A673 (cell line): Measurements from ENCODE around the gene GRIK2. TPM values are rescaled to one million over a fixed set of nuclear protein-coding genes. Genes with fewer than 3 reads are reported as not detected.

Experiments
- BruUV-seq: library from RNA; stranded (reverse); fragments of 400-500 nt; replicated peaks from 2 replicates; lab custom pipeline; 2021; lab: Mats Ljungman, UMichigan
- CTCF ChIA-PET: fragments of 300-600 bp; sonication (Branson Sonifier 250); formaldehyde crosslinking; loops from one replicate; lab custom pipeline; 2022; ENCODE audit warnings: antibody characterized with exemption; lab: Charles Lee
- POLR2A ChIA-PET: fragments of 300-600 bp; sonication (Branson Sonifier 250); formaldehyde crosslinking; loops from one replicate; lab custom pipeline; 2022; ENCODE audit warnings: antibody characterized with exemption; ENCODE audit not compliant: low non-redundant PET; lab: Charles Lee
- DNase-seq: peaks from one replicate; pipeline ENCODE4 v3.0.0-alpha.2; 2015; ENCODE audit warnings: low spot score
- H3K27ac ChIP-seq: fragments of 200-600 bp; sonication (generic); 2 replicates; pipeline ENCODE4 v1.5.1; 2016; ENCODE audit warnings: mixed run types, low read depth, mild to moderate bottlenecking, mixed read lengths, antibody characterized with exemption, low read length; ENCODE audit not compliant: poor library complexity, severe bottlenecking
- H3K27me3 ChIP-seq: fragments of 200-600 bp; sonication (generic); replicated peaks from 2 replicates; pipeline ENCODE4 v1.6.1; 2017; ENCODE audit warnings: mixed run types, low read depth, mild to moderate bottlenecking, mixed read lengths, antibody characterized with exemption, low read length; ENCODE audit not compliant: insufficient read depth, poor library complexity
- H3K36me3 ChIP-seq: fragments of 200-600 bp; sonication (generic); 2 replicates; pipeline ENCODE4 v1.6.1; 2016; ENCODE audit warnings: mixed run types, mild to moderate bottlenecking, mixed read lengths, antibody characterized with exemption, low read length; ENCODE audit not compliant: insufficient read depth, poor library complexity, severe bottlenecking
- H3K4me1 ChIP-seq: fragments of 200-600 bp; sonication (generic); 2 replicates; pipeline ENCODE4 v1.6.1; 2017; ENCODE audit warnings: mixed run types, mild to moderate bottlenecking, mixed read lengths, antibody characterized with exemption, low read length; ENCODE audit not compliant: insufficient read depth, poor library complexity, severe bottlenecking
- H3K4me3 ChIP-seq: fragments of 200-600 bp; sonication (generic); 2 replicates; pipeline ENCODE4 v1.5.1; 2016; ENCODE audit warnings: low read depth, mixed run types, mild to moderate bottlenecking, mixed read lengths, low read length; ENCODE audit not compliant: poor library complexity, severe bottlenecking
- H3K9me3 ChIP-seq: fragments of 200-600 bp; sonication (generic); 2 replicates; pipeline ENCODE4 v1.6.1; 2016; ENCODE audit warnings: mixed run types, low read depth, mild to moderate bottlenecking, mixed read lengths, antibody characterized with exemption, low read length; ENCODE audit not compliant: poor library complexity, severe bottlenecking
- EZH2 ChIP-seq: fragments of 200-600 bp; sonication (generic); IDR thresholded peaks from 2 replicates; pipeline ENCODE4 v1.6.1; 2017; ENCODE audit warnings: borderline replicate concordance, low read depth, mild to moderate bottlenecking, mixed read lengths, antibody characterized with exemption, low read length; ENCODE audit not compliant: poor library complexity, severe bottlenecking
- intact Hi-C: fragments of 100-400 bp; cut with micrococcal nuclease; formaldehyde crosslinking; loops from one replicate; pipeline ENCODE4 v1.10.0; 2022; ENCODE audit not compliant: unreplicated experiment
- total RNA-seq: library from RNA; stranded (reverse); gene quantifications from 2 replicates; pipeline ENCODE4 v1.2.3, GENCODE V29; 2021
- TF ChIP-seq, protein P1 (sequence below): fragments of 300-800, 200-600 bp; sonication (generic); conservative IDR thresholded peaks from 2 replicates; pipeline ENCODE4 v1.5.1; 2017; ENCODE audit warnings: low read depth, mild to moderate bottlenecking, antibody characterized with exemption, low read length, moderate library complexity, mixed read lengths

Gene GRIK2
- total RNA-seq, 1 experiment from 2014 or later, result 62.1 TPM

DNA sequence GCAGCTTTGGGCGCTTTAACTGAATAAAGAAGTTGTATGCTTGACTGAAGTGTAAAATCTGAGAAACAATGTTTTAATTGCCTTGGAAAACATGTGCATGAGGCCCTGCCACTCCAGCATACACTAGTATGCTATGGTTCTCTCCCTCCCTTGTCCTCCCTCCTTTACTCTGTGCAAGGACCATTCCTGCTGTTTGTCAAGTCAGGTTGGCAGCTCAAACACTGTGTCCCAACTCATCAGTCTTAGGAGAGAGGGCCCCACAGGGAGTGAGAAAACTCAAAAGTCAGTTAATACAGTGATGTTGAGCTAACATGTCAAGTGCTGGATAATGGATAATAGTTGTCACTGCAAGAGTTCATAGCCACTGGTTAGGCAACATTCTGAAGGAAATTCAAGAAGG, 543.6 kb downstream of the GRIK2 start:
- BruUV-seq, result no TSS peak
- H3K27ac ChIP-seq, result peak overlapping the region; percentile 96
- peaks cover 9% of the 10 kb centered on the region for H3K9me3 ChIP-seq
- DNase-seq, result peak; percentile 78
- peaks cover 50% of the 10 kb centered on the region for H3K4me1 ChIP-seq
- POLR2A ChIA-PET, result interaction anchor here (0.6 to 0.8 kb wide), 2 partner anchors 12 to 16 kb away, joined by 3 to 4 read pairs; no protein-coding TSS in a partner anchor
- CTCF ChIA-PET, result no interaction called here
- intact Hi-C loops, result loop anchor here (10.0 kb wide), 1 partner anchor 1188 kb away; no protein-coding TSS in a partner anchor
- H3K36me3 ChIP-seq, result peaks cover 22% of the 10 kb centered on the region
- peak overlapping the region; percentile 50 for H3K4me3 ChIP-seq
- H3K27me3 ChIP-seq, result no peaks in the 10 kb centered on the region
- no peak for TF ChIP-seq EZH2
- TF ChIP-seq, protein P1, sequence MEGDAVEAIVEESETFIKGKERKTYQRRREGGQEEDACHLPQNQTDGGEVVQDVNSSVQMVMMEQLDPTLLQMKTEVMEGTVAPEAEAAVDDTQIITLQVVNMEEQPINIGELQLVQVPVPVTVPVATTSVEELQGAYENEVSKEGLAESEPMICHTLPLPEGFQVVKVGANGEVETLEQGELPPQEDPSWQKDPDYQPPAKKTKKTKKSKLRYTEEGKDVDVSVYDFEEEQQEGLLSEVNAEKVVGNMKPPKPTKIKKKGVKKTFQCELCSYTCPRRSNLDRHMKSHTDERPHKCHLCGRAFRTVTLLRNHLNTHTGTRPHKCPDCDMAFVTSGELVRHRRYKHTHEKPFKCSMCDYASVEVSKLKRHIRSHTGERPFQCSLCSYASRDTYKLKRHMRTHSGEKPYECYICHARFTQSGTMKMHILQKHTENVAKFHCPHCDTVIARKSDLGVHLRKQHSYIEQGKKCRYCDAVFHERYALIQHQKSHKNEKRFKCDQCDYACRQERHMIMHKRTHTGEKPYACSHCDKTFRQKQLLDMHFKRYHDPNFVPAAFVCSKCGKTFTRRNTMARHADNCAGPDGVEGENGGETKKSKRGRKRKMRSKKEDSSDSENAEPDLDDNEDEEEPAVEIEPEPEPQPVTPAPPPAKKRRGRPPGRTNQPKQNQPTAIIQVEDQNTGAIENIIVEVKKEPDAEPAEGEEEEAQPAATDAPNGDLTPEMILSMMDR, result no peak

DNA sequence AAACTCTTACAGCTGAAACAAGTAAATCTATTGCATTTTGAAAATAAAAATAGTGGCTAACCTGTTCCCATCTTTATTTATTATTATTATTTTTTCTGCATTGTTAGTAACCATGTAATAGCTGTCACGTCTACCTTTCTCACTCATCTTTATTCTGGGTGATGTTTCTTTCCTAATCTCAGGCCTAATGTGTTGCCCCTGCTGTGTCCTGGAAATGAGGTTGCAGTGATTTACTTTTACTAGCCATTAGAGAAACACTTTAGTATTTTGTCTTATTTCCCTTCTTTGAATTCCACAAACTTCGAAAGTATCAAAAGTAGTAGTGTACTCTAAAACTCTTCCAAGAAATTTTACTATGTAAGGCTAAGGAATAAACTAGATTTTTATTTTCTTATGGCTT, 546.9 kb downstream of the GRIK2 start:
- no peak overlapping the region for H3K4me3 ChIP-seq
- H3K4me1 ChIP-seq, result peaks cover 51% of the 10 kb centered on the region
- peak; percentile 77 for DNase-seq
- intact Hi-C loops, result no loop called here
- POLR2A ChIA-PET, result no interaction called here
- no TSS peak for BruUV-seq
- H3K36me3 ChIP-seq, result peaks cover 38% of the 10 kb centered on the region
- H3K27ac ChIP-seq, result peak overlapping the region; percentile 96
- H3K9me3 ChIP-seq, result peaks cover 31% of the 10 kb centered on the region
- CTCF ChIA-PET, result no interaction called here
- TF ChIP-seq, protein P1, result no peak
- H3K27me3 ChIP-seq, result no peaks in the 10 kb centered on the region

DNA sequence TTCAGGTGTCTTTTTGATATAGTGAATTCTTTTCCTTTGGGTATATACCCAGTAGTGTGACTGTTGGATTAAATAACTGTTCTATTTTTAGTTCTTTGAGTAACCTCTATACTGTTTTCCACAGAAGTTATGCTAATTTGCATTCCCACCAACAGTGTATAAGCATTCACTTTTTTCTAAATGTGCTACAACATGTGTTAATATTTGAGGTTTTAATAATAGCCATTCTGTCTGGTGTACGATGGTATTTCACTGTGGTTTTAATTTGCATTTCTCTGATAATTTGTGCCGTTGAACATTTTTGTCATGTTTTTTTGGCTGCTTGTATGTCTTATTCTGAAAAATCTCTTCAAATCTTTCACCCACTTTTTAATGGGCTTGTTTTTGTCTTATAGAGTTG, 563.5 kb downstream of the GRIK2 start:
- peaks cover 7% of the 10 kb centered on the region for H3K4me1 ChIP-seq
- no peaks in the 10 kb centered on the region for H3K27me3 ChIP-seq
- intact Hi-C loops, result no loop called here
- no peak overlapping the region for H3K4me3 ChIP-seq
- DNase-seq, result no peak
- ChIA-PET POLR2A (no interaction called here), CTCF (no interaction called here)
- H3K9me3 ChIP-seq, result peaks cover 22% of the 10 kb centered on the region
- TF ChIP-seq, protein P1, result no peak
- no peak for TF ChIP-seq EZH2
- H3K36me3 ChIP-seq, result peaks cover 41% of the 10 kb centered on the region
- BruUV-seq, result no TSS peak
- H3K27ac ChIP-seq, result no peak overlapping the region
